BJ (cell line): ENCODE data around the gene TEDC2. TPM values are rescaled to one million over a fixed set of nuclear protein-coding genes. Genes with fewer than 3 reads are reported as not detected.

ENCODE experiments used
- CTCF ChIA-PET: fragments of 350-600 bp; formaldehyde crosslinking; extraction: SDS; loops from one replicate; lab custom pipeline; 2021; ENCODE audit warnings: antibody characterized with exemption, inconsistent platforms; lab: Yijun Ruan, JAX
- POLR2A ChIA-PET: fragments of 300-600 bp; sonication (Branson Sonifier 250); formaldehyde crosslinking; extraction: SDS; loops from one replicate; lab custom pipeline; 2021; ENCODE audit warnings: antibody characterized with exemption; lab: Charles Lee
- DNase-seq: peaks from one replicate; pipeline ENCODE4 v3.0.0-alpha.2; 2011; ENCODE audit warnings: low read depth
- H3K27me3 ChIP-seq: 2 replicates; pipeline ENCODE4 v1.6.0; 2011; ENCODE audit warnings: low read length; ENCODE audit not compliant: control insufficient read depth, insufficient read depth
- H3K36me3 ChIP-seq: 2 replicates; pipeline ENCODE4 v1.5.1; 2011; ENCODE audit warnings: low read length; ENCODE audit not compliant: control insufficient read depth, insufficient read depth
- H3K4me3 ChIP-seq: 2 replicates; pipeline ENCODE4 v1.5.1; 2011; ENCODE audit warnings: low read depth, mild to moderate bottlenecking, control low read depth, low read length
- polyA plus RNA-seq: library from polyadenylated mRNA; depleted of rRNA; stranded (reverse); fragments of >200 nt; gene quantifications from 2 replicates; pipeline ENCODE4 v1.2.3, GENCODE V29; 2011
- TF ChIP-seq, protein P1 (sequence below): IDR thresholded peaks from 2 replicates; pipeline ENCODE4 v1.5.1; 2011; ENCODE audit warnings: low read depth, mild to moderate bottlenecking, control low read depth, inconsistent platforms, low read length, moderate library complexity; ENCODE audit not compliant: insufficient read depth

TEDC2 gene
- polyA plus RNA-seq, 1 experiment = 3.7 TPM

DNA sequence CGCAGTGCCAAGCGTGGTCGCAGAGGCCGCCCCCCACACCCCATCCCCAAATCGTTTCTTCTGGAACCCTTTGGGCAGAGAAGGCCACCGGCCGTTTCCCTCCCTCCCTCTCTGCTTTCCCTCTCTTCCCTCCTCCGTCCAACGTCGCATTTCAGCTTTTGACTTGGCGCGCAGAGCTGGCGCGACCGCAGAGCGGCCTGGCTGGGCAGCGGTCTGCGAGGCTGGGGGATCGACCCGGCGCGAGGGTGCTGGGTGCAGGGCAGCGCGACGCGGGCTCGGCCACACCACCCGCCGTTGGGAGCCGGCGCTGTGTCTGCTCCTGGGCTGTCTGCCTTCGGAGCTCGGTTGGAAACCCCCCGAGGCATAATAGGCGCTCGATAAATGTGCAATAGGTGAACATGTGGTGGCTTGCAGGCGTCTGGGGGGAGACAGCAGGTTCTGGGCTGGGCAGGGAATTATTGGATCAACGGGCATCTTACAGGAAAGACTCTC, 8.4 kb downstream of the TEDC2 start:
- CTCF ChIA-PET = interaction anchor here (1.0 kb wide), 1 partner anchor 128 kb away, joined by 5 read pairs; the partner anchor contains the start of gene ABCA3
- Histone ChIP-seq H3K4me3 (peak overlapping the region; percentile 50), H3K36me3 (no peaks in the 10 kb centered on the region; the same call in 1 of the 2 replicates), H3K27me3 (no peaks in the 10 kb centered on the region)
- POLR2A ChIA-PET = interaction anchor here (0.6 kb wide), 1 partner anchor 232 kb away, joined by 4 read pairs; the partner anchor contains the start of gene DNASE1L2
- no peak for DNase-seq
- TF ChIP-seq, protein P1, sequence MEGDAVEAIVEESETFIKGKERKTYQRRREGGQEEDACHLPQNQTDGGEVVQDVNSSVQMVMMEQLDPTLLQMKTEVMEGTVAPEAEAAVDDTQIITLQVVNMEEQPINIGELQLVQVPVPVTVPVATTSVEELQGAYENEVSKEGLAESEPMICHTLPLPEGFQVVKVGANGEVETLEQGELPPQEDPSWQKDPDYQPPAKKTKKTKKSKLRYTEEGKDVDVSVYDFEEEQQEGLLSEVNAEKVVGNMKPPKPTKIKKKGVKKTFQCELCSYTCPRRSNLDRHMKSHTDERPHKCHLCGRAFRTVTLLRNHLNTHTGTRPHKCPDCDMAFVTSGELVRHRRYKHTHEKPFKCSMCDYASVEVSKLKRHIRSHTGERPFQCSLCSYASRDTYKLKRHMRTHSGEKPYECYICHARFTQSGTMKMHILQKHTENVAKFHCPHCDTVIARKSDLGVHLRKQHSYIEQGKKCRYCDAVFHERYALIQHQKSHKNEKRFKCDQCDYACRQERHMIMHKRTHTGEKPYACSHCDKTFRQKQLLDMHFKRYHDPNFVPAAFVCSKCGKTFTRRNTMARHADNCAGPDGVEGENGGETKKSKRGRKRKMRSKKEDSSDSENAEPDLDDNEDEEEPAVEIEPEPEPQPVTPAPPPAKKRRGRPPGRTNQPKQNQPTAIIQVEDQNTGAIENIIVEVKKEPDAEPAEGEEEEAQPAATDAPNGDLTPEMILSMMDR = no peak

DNA sequence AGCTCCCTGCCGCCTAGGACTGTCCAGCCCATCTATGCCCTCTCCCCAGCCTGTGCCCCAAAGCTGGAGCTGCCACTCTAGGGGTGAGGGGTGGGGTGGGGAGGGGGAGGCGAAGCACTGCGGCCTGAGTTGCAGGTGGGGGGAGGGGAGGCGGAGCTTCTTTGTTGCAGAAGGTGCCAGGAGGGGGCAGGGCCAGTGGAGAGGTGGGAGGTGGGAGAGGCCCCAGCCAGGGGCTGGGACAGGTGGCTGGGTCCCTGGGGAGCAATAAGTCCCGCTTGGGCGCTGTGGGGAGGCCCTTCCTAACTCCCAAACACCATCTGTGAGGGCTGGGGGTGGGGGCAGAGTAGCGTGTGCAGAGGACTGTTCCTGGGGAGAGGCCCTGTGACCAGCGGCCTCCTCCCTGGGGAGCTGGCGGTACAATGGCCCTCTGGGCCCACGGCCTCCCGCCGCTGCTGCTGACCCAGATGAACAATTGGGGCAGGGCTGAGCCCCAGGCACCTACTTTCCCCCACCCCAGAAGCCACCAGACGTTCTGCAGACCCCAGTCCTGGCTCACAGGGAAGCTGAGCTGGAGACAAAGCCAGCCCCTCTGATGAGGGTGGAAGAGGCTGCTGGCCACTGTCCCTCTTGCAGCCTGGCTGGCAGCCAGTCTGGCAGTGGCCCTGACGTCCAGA, 9.0 kb downstream of the TEDC2 start:
- H3K36me3 ChIP-seq = no peaks in the 10 kb centered on the region; the same call in 1 of the 2 replicates
- TF ChIP-seq, protein P1 = no peak
- H3K27me3 ChIP-seq = no peaks in the 10 kb centered on the region
- POLR2A ChIA-PET = interaction anchor here (0.6 kb wide), 1 partner anchor 233 kb away, joined by 4 read pairs; the partner anchor contains the start of gene DNASE1L2
- no peak for DNase-seq
- H3K4me3 ChIP-seq = no peak overlapping the region
- CTCF ChIA-PET = interaction anchor here (1.0 kb wide), 2 partner anchors 32 to 129 kb away, joined by 4 to 5 read pairs; partner anchors contain the start of gene ABCA3

DNA sequence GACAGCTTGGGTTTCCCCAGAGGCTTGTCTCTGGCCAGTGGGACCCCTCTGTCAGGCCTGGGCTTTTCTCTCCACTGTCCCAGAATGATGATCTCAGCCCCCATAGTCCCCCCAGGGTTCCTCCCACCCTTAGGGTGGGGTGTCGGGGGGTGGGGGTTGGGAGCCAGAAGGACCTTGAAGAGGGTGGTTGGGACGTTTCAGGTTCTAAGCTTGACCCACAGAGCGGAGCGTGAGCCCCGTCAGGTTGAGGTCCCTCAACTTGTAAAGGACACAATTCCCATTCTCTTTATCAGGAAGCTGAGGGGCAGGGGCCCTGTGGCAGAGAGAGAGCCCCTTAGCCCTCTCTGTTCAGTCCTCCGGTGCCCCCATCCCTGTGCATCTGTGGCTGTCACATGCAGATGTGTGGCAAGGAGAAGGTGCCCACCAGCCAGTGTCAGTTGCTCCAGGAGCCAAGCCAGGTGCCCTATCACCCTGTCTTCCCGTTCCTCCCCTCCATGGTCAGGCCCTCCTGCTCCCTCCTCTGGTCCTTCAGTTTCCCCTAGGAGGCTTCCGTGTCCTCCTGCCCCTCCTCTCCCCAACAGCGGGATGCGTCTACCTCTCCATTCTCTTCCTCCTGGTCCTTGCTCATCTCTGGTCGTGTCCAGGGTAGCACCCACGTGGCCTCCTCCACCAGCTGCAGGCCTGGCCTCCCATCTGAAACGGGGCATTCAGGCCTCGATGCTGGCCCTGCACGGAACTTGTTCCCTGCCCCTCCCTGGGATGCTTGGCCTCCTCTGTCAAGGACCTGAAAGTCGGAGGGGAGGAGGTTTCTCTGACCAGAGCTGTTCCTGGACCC, 9.7 kb downstream of the TEDC2 start:
- no peak for DNase-seq
- ChIA-PET POLR2A (no interaction called here), CTCF (interaction anchor here (0.6 to 1.1 kb wide), 3 partner anchors 32 to 130 kb away, joined by 3 to 4 read pairs (median 3); partner anchors contain the start of gene ABCA3)
- TF ChIP-seq, protein P1 = no peak
- H3K4me3 ChIP-seq = no peak overlapping the region
- no peaks in the 10 kb centered on the region for H3K27me3 ChIP-seq
- H3K36me3 ChIP-seq = no peaks in the 10 kb centered on the region; the same call in 1 of the 2 replicates

DNA sequence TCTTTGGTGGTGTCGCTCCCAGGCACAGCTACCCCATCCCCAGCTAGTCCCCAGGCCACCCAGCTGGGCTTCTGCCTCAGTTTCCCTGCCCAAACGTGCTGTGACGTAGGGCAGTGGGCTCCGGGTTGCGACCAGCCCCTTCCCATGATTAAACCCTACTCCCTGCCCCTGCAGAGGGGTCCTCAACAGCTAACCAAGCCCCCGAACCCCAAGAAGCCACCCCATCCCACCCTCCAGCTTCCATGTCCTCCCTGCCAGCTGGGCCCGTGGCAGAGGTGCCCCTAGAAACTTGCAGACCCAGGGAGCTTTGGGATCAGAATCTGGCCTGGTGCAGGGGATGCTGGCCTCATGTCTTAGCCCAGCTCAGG, 10.3 kb downstream of the TEDC2 start:
- DNase-seq = no peak
- Histone ChIP-seq H3K4me3 (no peak overlapping the region), H3K36me3 (no peaks in the 10 kb centered on the region; the same call in 1 of the 2 replicates), H3K27me3 (no peaks in the 10 kb centered on the region)
- TF ChIP-seq, protein P1 = no peak
- ChIA-PET CTCF (interaction anchor here (0.6 to 1.3 kb wide), 4 partner anchors 13 to 130 kb away, joined by 3 to 4 read pairs (median 3); partner anchors contain the start of gene ABCA3), POLR2A (no interaction called here)

DNA sequence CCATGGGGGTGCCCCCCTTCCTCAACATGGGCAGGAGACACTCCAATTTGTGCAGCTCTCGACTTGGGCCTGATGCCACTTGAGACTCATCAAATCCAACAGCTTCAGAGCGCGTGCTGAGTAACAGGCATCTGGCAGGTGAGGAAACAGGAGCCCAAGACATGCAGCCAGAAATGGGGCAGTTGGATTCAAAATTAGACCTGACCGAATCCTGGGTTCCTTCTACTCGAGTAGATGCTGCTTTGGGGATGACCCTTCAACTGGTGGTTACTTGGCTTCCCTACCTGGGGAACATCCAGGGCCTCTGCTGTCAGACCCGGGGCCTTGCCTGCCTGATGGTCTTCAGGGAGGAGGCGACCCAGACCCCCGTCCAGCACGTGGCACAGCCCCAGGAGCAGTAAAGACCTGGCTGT, 10.7 kb downstream of the TEDC2 start:
- H3K4me3 ChIP-seq = no peak overlapping the region
- TF ChIP-seq, protein P1 = no peak
- CTCF ChIA-PET = interaction anchor here (0.6 to 1.3 kb wide), 4 partner anchors 12 to 131 kb away, joined by 3 to 4 read pairs (median 3); partner anchors contain the start of gene ABCA3
- POLR2A ChIA-PET = no interaction called here
- DNase-seq = no peak
- H3K36me3 ChIP-seq = no peaks in the 10 kb centered on the region; the same call in 1 of the 2 replicates
- H3K27me3 ChIP-seq = no peaks in the 10 kb centered on the region
